ENCODE measurements around the gene IGF1.
"Not testable (repeated sequence)": the region's sequence is repeated elsewhere in the genome, so short reads cannot be mapped to it uniquely, and the experiment has no call there.

The IGF1 gene

GRCh38 chr12:102454808-102455760, 25.3 kb downstream of the IGF1 start:
- no peak overlapping the region for H3K4me3 ChIP-seq (ENCODE audit: control insufficient read depth in 1 of 7, extremely low read depth in 1 of 7, insufficient read depth in 4 of 7, low read depth in 2 of 7, low read length in 6 of 7)
- peaks cover 0 to 3% (median 0%) of the 10 kb centered on the region in 5 experiments for H3K27me3 ChIP-seq (replicated peaks in 2 of 5; ENCODE audit: control insufficient read depth in 4 of 5, insufficient read depth in 5 of 5, low read length in 4 of 5)
- H3K36me3 ChIP-seq (ENCODE audit: control insufficient read depth in 4 of 4, insufficient read depth in 4 of 4, low read length in 3 of 4): no peaks in the 10 kb centered on the region
- no peak overlapping the region for H3K27ac ChIP-seq (ENCODE audit: insufficient read depth in 1 of 2, low read depth in 1 of 2, low read length in 2 of 2, poor library complexity in 1 of 2, severe bottlenecking in 2 of 2)
- POLR2A ChIA-PET: no interaction called here
- 88% methylated on average over 4 of the region's 4 CpGs for WGBS (ENCODE audit: insufficient coverage)
- CTCF ChIA-PET: interaction anchor here (0.8 kb wide), 1 partner anchor 13 kb away, joined by 3 read pairs; no protein-coding TSS in a partner anchor
- no peak for DNase-seq
- H3K4me1 ChIP-seq (ENCODE audit: control extremely low read depth in 1 of 4, control insufficient read depth in 4 of 4, insufficient read depth in 4 of 4, low read length in 3 of 4): no peaks in the 10 kb centered on the region
- H3K9me3 ChIP-seq (ENCODE audit: control extremely low read depth in 1 of 5, control insufficient read depth in 4 of 5, insufficient read depth in 2 of 5, low read depth in 1 of 5, low read length in 4 of 5): no peaks in the 10 kb centered on the region

DNA sequence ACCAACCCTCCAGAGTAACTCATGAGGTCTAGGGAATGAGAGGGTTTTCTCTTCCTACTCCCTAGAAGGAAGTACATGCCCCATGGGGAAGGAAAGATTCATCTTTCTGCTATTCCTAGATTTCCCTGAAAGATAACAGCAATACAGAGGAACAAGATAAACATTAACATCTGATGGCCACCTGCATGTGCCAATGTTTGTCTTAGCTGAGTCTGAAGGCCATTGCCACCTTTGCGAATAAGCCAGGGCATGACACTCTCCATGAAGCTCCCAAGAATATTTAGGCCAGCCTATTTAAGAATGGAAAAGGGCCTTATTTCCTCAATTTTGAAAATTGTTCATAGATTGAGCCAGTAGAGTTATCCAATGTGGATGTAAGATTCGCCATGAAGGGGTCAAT, 26.0 kb downstream of the IGF1 start:
- H3K4me3 ChIP-seq (ENCODE audit: control insufficient read depth in 1 of 7, extremely low read depth in 1 of 7, insufficient read depth in 4 of 7, low read depth in 2 of 7, low read length in 6 of 7): no peak overlapping the region
- no peaks in the 10 kb centered on the region for H3K4me1 ChIP-seq (ENCODE audit: control extremely low read depth in 1 of 4, control insufficient read depth in 4 of 4, insufficient read depth in 4 of 4, low read length in 3 of 4)
- H3K27me3 ChIP-seq (replicated peaks in 2 of 5; ENCODE audit: control insufficient read depth in 4 of 5, insufficient read depth in 5 of 5, low read length in 4 of 5): peaks cover 0 to 3% (median 0%) of the 10 kb centered on the region in 5 experiments
- H3K9me3 ChIP-seq (ENCODE audit: control extremely low read depth in 1 of 5, control insufficient read depth in 4 of 5, insufficient read depth in 2 of 5, low read depth in 1 of 5, low read length in 4 of 5): no peaks in the 10 kb centered on the region
- DNase-seq: no peak
- H3K27ac ChIP-seq (ENCODE audit: insufficient read depth in 1 of 2, low read depth in 1 of 2, low read length in 2 of 2, poor library complexity in 1 of 2, severe bottlenecking in 2 of 2): no peak overlapping the region
- no peaks in the 10 kb centered on the region for H3K36me3 ChIP-seq (ENCODE audit: control insufficient read depth in 4 of 4, insufficient read depth in 4 of 4, low read length in 3 of 4)
- CTCF ChIA-PET: no interaction called here
- POLR2A ChIA-PET: no interaction called here
- 100% methylated on average over 2 of the region's 2 CpGs for WGBS (ENCODE audit: insufficient coverage)

GRCh38 chr12:102452605-102453004, 27.8 kb downstream of the IGF1 start:
- Histone ChIP-seq H3K9me3 (ENCODE audit: control extremely low read depth in 1 of 5, control insufficient read depth in 4 of 5, insufficient read depth in 2 of 5, low read depth in 1 of 5, low read length in 4 of 5) (no peaks in the 10 kb centered on the region), H3K27ac (ENCODE audit: insufficient read depth in 1 of 2, low read depth in 1 of 2, low read length in 2 of 2, poor library complexity in 1 of 2, severe bottlenecking in 2 of 2) (no peak overlapping the region), H3K27me3 (replicated peaks in 2 of 5; ENCODE audit: control insufficient read depth in 4 of 5, insufficient read depth in 5 of 5, low read length in 4 of 5) (peaks cover 0 to 3% (median 0%) of the 10 kb centered on the region in 5 experiments), H3K36me3 (ENCODE audit: control insufficient read depth in 4 of 4, insufficient read depth in 4 of 4, low read length in 3 of 4) (no peaks in the 10 kb centered on the region), H3K4me3 (ENCODE audit: control insufficient read depth in 1 of 7, extremely low read depth in 1 of 7, insufficient read depth in 4 of 7, low read depth in 2 of 7, low read length in 6 of 7) (no peak overlapping the region), H3K4me1 (ENCODE audit: control extremely low read depth in 1 of 4, control insufficient read depth in 4 of 4, insufficient read depth in 4 of 4, low read length in 3 of 4) (no peaks in the 10 kb centered on the region)
- ChIA-PET POLR2A (no interaction called here), CTCF (no interaction called here)
- no peak for DNase-seq
- WGBS (ENCODE audit: insufficient coverage): 100% methylated on average over 1 of the region's 2 CpGs

DNA sequence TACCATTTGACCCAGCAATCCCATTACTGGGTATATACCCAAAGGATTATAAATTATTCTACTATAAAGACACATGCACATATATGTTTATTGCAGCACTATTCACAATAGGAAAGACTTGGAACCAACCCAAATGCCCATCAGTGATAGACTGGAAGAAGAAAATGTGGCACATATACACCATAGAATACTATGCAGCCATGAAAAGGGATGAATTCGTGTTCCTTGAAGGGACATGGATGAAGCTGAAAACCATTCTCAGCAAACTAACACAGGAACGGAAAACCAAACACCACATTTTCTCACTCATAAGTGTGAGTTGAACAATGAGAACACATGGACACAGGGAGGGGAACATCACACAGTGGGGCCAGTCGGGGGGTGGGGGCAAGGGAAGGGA, 31.3 kb downstream of the IGF1 start:
- H3K27me3 ChIP-seq (replicated peaks in 2 of 5; ENCODE audit: control insufficient read depth in 4 of 5, insufficient read depth in 5 of 5, low read length in 4 of 5); DNase-seq; H3K4me1 ChIP-seq (ENCODE audit: control extremely low read depth in 1 of 4, control insufficient read depth in 4 of 4, insufficient read depth in 4 of 4, low read length in 3 of 4); H3K27ac ChIP-seq (ENCODE audit: insufficient read depth in 1 of 2, low read depth in 1 of 2, low read length in 2 of 2, poor library complexity in 1 of 2, severe bottlenecking in 2 of 2); H3K36me3 ChIP-seq (ENCODE audit: control insufficient read depth in 4 of 4, insufficient read depth in 4 of 4, low read length in 3 of 4); H3K9me3 ChIP-seq (ENCODE audit: control extremely low read depth in 1 of 5, control insufficient read depth in 4 of 5, insufficient read depth in 2 of 5, low read depth in 1 of 5, low read length in 4 of 5); POLR2A ChIA-PET; H3K4me3 ChIP-seq (ENCODE audit: control insufficient read depth in 1 of 7, extremely low read depth in 1 of 7, insufficient read depth in 4 of 7, low read depth in 2 of 7, low read length in 6 of 7); CTCF ChIA-PET: not testable (repeated sequence)
- 100% methylated on average over 1 of the region's 3 CpGs for WGBS (ENCODE audit: insufficient coverage)

DNA sequence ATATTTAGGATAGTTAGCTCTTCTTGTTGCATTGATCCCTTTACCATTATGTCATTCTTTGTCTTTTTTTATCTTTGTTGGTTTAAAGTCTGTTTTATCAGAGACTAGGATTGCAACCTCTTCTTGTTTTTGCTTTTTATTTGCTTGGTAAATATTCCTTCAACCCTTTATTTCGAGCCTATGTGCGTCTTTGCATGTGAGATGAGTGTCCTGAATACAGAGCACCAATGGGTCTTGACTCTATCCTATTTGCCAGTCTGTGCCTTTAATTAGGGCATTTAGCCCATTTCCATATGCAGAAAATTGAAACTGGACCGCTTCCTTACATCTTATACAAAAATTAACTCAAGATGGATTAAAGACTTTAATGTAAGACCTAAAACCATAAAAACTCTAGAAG, 32.9 kb downstream of the IGF1 start:
- CTCF ChIA-PET: not testable (repeated sequence)

GRCh38 chr12:102444707-102445106, 35.7 kb downstream of the IGF1 start:
- Histone ChIP-seq H3K4me1 (ENCODE audit: control extremely low read depth in 1 of 4, control insufficient read depth in 4 of 4, insufficient read depth in 4 of 4, low read length in 3 of 4) (no peaks in the 10 kb centered on the region), H3K9me3 (ENCODE audit: control extremely low read depth in 1 of 5, control insufficient read depth in 4 of 5, insufficient read depth in 2 of 5, low read depth in 1 of 5, low read length in 4 of 5) (no peaks in the 10 kb centered on the region), H3K36me3 (ENCODE audit: control insufficient read depth in 4 of 4, insufficient read depth in 4 of 4, low read length in 3 of 4) (no peaks in the 10 kb centered on the region), H3K27me3 (replicated peaks in 2 of 5; ENCODE audit: control insufficient read depth in 4 of 5, insufficient read depth in 5 of 5, low read length in 4 of 5) (no peaks in the 10 kb centered on the region), H3K4me3 (ENCODE audit: control insufficient read depth in 1 of 7, extremely low read depth in 1 of 7, insufficient read depth in 4 of 7, low read depth in 2 of 7, low read length in 6 of 7) (no peak overlapping the region), H3K27ac (ENCODE audit: insufficient read depth in 1 of 2, low read depth in 1 of 2, low read length in 2 of 2, poor library complexity in 1 of 2, severe bottlenecking in 2 of 2) (no peak overlapping the region)
- ChIA-PET POLR2A (no interaction called here), CTCF (no interaction called here)
- DNase-seq: no peak
- WGBS (ENCODE audit: insufficient coverage): 100% methylated on average over 2 of the region's 7 CpGs

More for the DNA sequence above, 32.9 kb downstream of the IGF1 start:
- H3K27me3 ChIP-seq (replicated peaks in 2 of 5; ENCODE audit: control insufficient read depth in 4 of 5, insufficient read depth in 5 of 5, low read length in 4 of 5); H3K9me3 ChIP-seq (ENCODE audit: control extremely low read depth in 1 of 5, control insufficient read depth in 4 of 5, insufficient read depth in 2 of 5, low read depth in 1 of 5, low read length in 4 of 5); H3K4me1 ChIP-seq (ENCODE audit: control extremely low read depth in 1 of 4, control insufficient read depth in 4 of 4, insufficient read depth in 4 of 4, low read length in 3 of 4); H3K27ac ChIP-seq (ENCODE audit: insufficient read depth in 1 of 2, low read depth in 1 of 2, low read length in 2 of 2, poor library complexity in 1 of 2, severe bottlenecking in 2 of 2); POLR2A ChIA-PET; H3K4me3 ChIP-seq (ENCODE audit: control insufficient read depth in 1 of 7, extremely low read depth in 1 of 7, insufficient read depth in 4 of 7, low read depth in 2 of 7, low read length in 6 of 7); H3K36me3 ChIP-seq (ENCODE audit: control insufficient read depth in 4 of 4, insufficient read depth in 4 of 4, low read length in 3 of 4); DNase-seq: not testable (repeated sequence)
- 100% methylated on average over 1 of the region's 3 CpGs for WGBS (ENCODE audit: insufficient coverage)

- H3K9me3 ChIP-seq (ENCODE audit: control extremely low read depth in 1 of 5, control insufficient read depth in 4 of 5, insufficient read depth in 2 of 5, low read depth in 1 of 5, low read length in 4 of 5): no peaks in the 10 kb centered on the region
- no CpG with 5 or more reads among the region's 3 CpGs for WGBS (ENCODE audit: insufficient coverage)
- no peaks in the 10 kb centered on the region for H3K4me1 ChIP-seq (ENCODE audit: control extremely low read depth in 1 of 4, control insufficient read depth in 4 of 4, insufficient read depth in 4 of 4, low read length in 3 of 4)
- H3K36me3 ChIP-seq (ENCODE audit: control insufficient read depth in 4 of 4, insufficient read depth in 4 of 4, low read length in 3 of 4): no peaks in the 10 kb centered on the region
- CTCF ChIA-PET: no interaction called here
- H3K27ac ChIP-seq (ENCODE audit: insufficient read depth in 1 of 2, low read depth in 1 of 2, low read length in 2 of 2, poor library complexity in 1 of 2, severe bottlenecking in 2 of 2): no peak overlapping the region
- DNase-seq: no peak
- POLR2A ChIA-PET: no interaction called here
- no peaks in the 10 kb centered on the region for H3K27me3 ChIP-seq (replicated peaks in 2 of 5; ENCODE audit: control insufficient read depth in 4 of 5, insufficient read depth in 5 of 5, low read length in 4 of 5)
- H3K4me3 ChIP-seq (ENCODE audit: control insufficient read depth in 1 of 7, extremely low read depth in 1 of 7, insufficient read depth in 4 of 7, low read depth in 2 of 7, low read length in 6 of 7): no peak overlapping the region
These were observed 36.3 kb downstream of the IGF1 start for GRCh38 chr12:102444093-102444492.

Measured in common myeloid progenitor, CD34-positive (primary cell).